Endodermal cell (in vitro differentiated cells): ENCODE results near the gene PGM5. TPM values are rescaled to one million over a fixed set of nuclear protein-coding genes. Genes with fewer than 3 reads are reported as not detected.

Experiments
- DNase-seq: peaks from one replicate; pipeline ENCODE4 v3.0.0-alpha.2; 2017
- H3K27ac ChIP-seq: 2 replicates; pipeline ENCODE4 v1.5.1; 2013; ENCODE audit warnings: mild to moderate bottlenecking, low read depth, low read length, moderate library complexity
- H3K27me3 ChIP-seq: 2 replicates; pipeline ENCODE4 v1.6.1; 2013; ENCODE audit warnings: mild to moderate bottlenecking, low read length, moderate library complexity; ENCODE audit not compliant: insufficient read depth, control insufficient read depth, poor library complexity, severe bottlenecking
- H3K36me3 ChIP-seq: 2 replicates; pipeline ENCODE4 v1.7.0; 2013; ENCODE audit warnings: mild to moderate bottlenecking, low read length, moderate library complexity; ENCODE audit not compliant: control insufficient read depth, insufficient read depth
- H3K4me1 ChIP-seq: one replicate; pipeline ENCODE4 v1.7.0; 2013; ENCODE audit warnings: low read length; ENCODE audit not compliant: control insufficient read depth, insufficient read depth
- H3K4me3 ChIP-seq: 2 replicates; pipeline ENCODE4 v1.5.1; 2013; ENCODE audit warnings: mild to moderate bottlenecking, low read length, moderate library complexity
- H3K9ac ChIP-seq: 2 replicates; pipeline ENCODE4 v1.6.1; 2013; ENCODE audit warnings: mild to moderate bottlenecking, low read length, moderate library complexity; ENCODE audit not compliant: poor library complexity, severe bottlenecking; ENCODE audit errors: extremely low read depth
- H3K9me3 ChIP-seq: 2 replicates; pipeline ENCODE4 v1.6.1; 2013; ENCODE audit warnings: mild to moderate bottlenecking, low read length, moderate library complexity; ENCODE audit not compliant: control insufficient read depth
- H3K27ac Mint-ChIP-seq: 2 replicates; pipeline ENCODE4 v1.8.0; 2020; ENCODE audit warnings: mixed read lengths
- H3K27me3 Mint-ChIP-seq: 2 replicates; pipeline ENCODE4 v1.8.0; 2021; ENCODE audit warnings: mild to moderate bottlenecking, mixed read lengths; ENCODE audit not compliant: insufficient read depth
- H3K36me3 Mint-ChIP-seq: 2 replicates; pipeline ENCODE4 v1.8.0; 2020; ENCODE audit warnings: low read depth, mixed read lengths
- H3K4me1 Mint-ChIP-seq: 2 replicates; pipeline ENCODE4 v1.8.0; 2020; ENCODE audit warnings: mixed read lengths
- H3K4me3 Mint-ChIP-seq: 2 replicates; pipeline ENCODE4 v1.8.0; 2020; ENCODE audit warnings: mild to moderate bottlenecking, moderate library complexity, mixed read lengths
- H3K9me3 Mint-ChIP-seq: 2 replicates; pipeline ENCODE4 v1.8.0; 2020; ENCODE audit warnings: mild to moderate bottlenecking, mixed read lengths
- WGBS, 2 experiments: methylation state at CpG; one replicate each; pipeline versions ENCODE4 v1.1.5 to v1.1.7; 2013; ENCODE audit warnings: missing lambda C conversion rate in 2 of 2, mixed read lengths in 1 of 2; ENCODE audit not compliant: insufficient coverage in 1 of 2, insufficient read length in 1 of 2; 5-methylcytosine and 5-hydroxymethylcytosine counted together
- total RNA-seq, 2 donors: library from RNA; stranded (reverse); fragmentation: NEBNext Ultra II Directional in 1 of 2; extraction: Animal tissue kit (Norgen Biotek cat#: 25700) in 1 of 2; gene quantifications; 2 replicates in 1 of 2; 3 replicates in 1 of 2; pipeline ENCODE4 v1.2.1, GENCODE V29; 2021
- TF ChIP-seq, protein P1 (sequence below): fragments of 200-600 bp; sonication (generic); conservative IDR thresholded peaks from 2 replicates; pipeline ENCODE4 v1.5.0; 2021; ENCODE audit warnings: antibody characterized with exemption, mild to moderate bottlenecking

The PGM5 gene
- total RNA-seq, 2 donors from 2014 or later = 0.33 to 0.64 TPM

GRCh38 chr9:68508547-68508946 lies 152.1 kb downstream of the PGM5 start:
- no peaks in the 10 kb centered on the region for H3K9me3 ChIP-seq
- no peaks in the 10 kb centered on the region for H3K36me3 Mint-ChIP-seq
- H3K9ac ChIP-seq = no peak overlapping the region
- H3K27me3 ChIP-seq = peaks cover 80% of the 10 kb centered on the region
- DNase-seq = no peak
- H3K4me3 Mint-ChIP-seq = no peak overlapping the region
- peaks cover 93% of the 10 kb centered on the region for H3K27me3 Mint-ChIP-seq
- no peaks in the 10 kb centered on the region for H3K4me1 ChIP-seq
- no peak overlapping the region for H3K27ac Mint-ChIP-seq
- 60 to 75% methylated on average over 1 to 2 of the region's 2 CpGs for WGBS, 2 experiments
- TF ChIP-seq, protein P1, sequence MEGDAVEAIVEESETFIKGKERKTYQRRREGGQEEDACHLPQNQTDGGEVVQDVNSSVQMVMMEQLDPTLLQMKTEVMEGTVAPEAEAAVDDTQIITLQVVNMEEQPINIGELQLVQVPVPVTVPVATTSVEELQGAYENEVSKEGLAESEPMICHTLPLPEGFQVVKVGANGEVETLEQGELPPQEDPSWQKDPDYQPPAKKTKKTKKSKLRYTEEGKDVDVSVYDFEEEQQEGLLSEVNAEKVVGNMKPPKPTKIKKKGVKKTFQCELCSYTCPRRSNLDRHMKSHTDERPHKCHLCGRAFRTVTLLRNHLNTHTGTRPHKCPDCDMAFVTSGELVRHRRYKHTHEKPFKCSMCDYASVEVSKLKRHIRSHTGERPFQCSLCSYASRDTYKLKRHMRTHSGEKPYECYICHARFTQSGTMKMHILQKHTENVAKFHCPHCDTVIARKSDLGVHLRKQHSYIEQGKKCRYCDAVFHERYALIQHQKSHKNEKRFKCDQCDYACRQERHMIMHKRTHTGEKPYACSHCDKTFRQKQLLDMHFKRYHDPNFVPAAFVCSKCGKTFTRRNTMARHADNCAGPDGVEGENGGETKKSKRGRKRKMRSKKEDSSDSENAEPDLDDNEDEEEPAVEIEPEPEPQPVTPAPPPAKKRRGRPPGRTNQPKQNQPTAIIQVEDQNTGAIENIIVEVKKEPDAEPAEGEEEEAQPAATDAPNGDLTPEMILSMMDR = no peak
- H3K4me1 Mint-ChIP-seq = peaks cover 7% of the 10 kb centered on the region
- no peak overlapping the region for H3K27ac ChIP-seq
- no peak overlapping the region for H3K4me3 ChIP-seq
- H3K9me3 Mint-ChIP-seq = no peaks in the 10 kb centered on the region
- no peaks in the 10 kb centered on the region for H3K36me3 ChIP-seq

DNA sequence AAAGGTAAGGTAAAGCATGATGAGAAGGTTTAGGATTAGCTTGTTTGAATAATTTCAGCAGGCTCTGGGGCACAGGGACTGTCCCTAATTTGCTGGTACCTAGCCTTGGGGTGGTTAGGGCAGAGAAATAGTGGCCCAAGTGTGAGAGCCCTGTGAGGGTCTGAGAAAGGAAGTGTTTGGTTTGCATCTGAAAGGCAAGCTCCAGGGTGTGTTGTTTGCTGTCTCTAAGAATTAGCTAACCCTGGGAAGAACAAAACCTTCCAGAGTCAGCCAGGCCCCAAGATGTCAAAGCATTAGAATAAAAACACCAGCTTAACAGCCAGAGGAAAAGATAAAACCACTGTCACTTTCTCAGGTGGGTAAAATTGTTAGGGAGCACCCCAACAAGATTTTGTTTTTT lies 153.3 kb downstream of the PGM5 start:
- H3K4me3 Mint-ChIP-seq = no peak overlapping the region
- no peak overlapping the region for H3K27ac ChIP-seq
- TF ChIP-seq, protein P1 = no peak
- no peaks in the 10 kb centered on the region for H3K9me3 ChIP-seq
- H3K9ac ChIP-seq = no peak overlapping the region
- H3K4me1 Mint-ChIP-seq = peaks cover 7% of the 10 kb centered on the region
- no peaks in the 10 kb centered on the region for H3K36me3 Mint-ChIP-seq
- H3K4me3 ChIP-seq = no peak overlapping the region
- peaks cover 93% of the 10 kb centered on the region for H3K27me3 Mint-ChIP-seq
- no peaks in the 10 kb centered on the region for H3K9me3 Mint-ChIP-seq
- peak; percentile 81 for DNase-seq
- peaks cover 84% of the 10 kb centered on the region for H3K27me3 ChIP-seq
- no peaks in the 10 kb centered on the region for H3K36me3 ChIP-seq
- no peak overlapping the region for H3K27ac Mint-ChIP-seq
- no peaks in the 10 kb centered on the region for H3K4me1 ChIP-seq

DNA sequence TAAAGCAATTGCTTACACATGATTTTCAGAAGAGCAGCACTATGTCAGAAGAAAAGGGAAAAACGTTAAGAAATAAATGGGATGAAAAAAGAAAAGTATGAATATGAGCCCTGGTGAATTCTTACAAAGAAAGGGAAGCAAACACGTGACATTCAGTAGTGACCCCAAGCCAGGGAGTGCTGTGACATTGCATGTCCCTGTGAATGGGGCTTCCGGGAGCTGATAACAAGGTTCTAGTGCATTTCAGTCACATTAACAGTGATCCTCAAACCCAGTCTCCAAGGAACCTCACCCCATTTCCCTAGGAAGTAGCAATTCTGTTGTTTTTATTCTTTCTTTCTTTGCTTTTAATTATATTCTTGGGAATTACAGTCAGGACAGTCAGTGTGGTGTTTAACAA lies 157.0 kb downstream of the PGM5 start:
- no peak for DNase-seq
- H3K27me3 ChIP-seq = peaks cover 62% of the 10 kb centered on the region
- H3K9ac ChIP-seq = no peak overlapping the region
- H3K4me1 ChIP-seq = no peaks in the 10 kb centered on the region
- Mint-ChIP-seq H3K27me3 (peaks cover 90% of the 10 kb centered on the region), H3K36me3 (no peaks in the 10 kb centered on the region), H3K27ac (no peak overlapping the region), H3K9me3 (peaks cover 11% of the 10 kb centered on the region), H3K4me3 (no peak overlapping the region), H3K4me1 (peaks cover 7% of the 10 kb centered on the region)
- no peaks in the 10 kb centered on the region for H3K36me3 ChIP-seq
- H3K4me3 ChIP-seq = no peak overlapping the region
- TF ChIP-seq, protein P1 = no peak
- peaks cover 9% of the 10 kb centered on the region for H3K9me3 ChIP-seq
- H3K27ac ChIP-seq = no peak overlapping the region
- WGBS, 2 experiments = 59 to 65% methylated on average over 2 to 3 of the region's 3 CpGs
